GM19025 (cell line): ENCODE results near the gene NTM.
A peak's percentile ranks its signal among the peaks of the same experiment; 100 is the strongest.

Experiments used
- ATAC-seq: cut with Tn5 transposase; IDR thresholded peaks from one replicate; pipeline ENCODE4 v1.9.1; 2021; ENCODE audit warnings: mild to moderate bottlenecking, low read depth, moderate library complexity; ENCODE audit not compliant: unreplicated experiment

The NTM gene

GRCh38 chr11:131924457-131925201 is 554.2 kb downstream of the NTM start:
- peak; percentile 55 for ATAC-seq

DNA sequence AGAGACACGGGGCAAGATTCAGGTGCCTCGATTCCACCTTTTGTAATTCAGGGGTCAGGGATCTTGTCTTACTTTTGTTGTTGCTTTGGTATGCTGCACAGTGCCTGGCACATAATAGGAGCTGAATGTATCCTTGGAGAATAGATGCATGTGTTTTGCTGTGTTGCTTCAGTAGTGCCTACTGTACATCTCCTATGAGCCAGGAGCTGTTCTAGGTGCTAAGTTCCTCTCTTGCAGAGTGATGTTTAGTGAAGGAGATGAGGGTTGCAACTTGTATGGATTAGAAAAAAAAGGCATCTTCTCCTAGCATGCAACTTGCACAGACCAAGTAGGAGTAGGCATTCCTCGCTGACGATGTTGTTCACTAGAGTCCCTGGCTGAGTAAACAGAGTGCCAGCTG is 555.4 kb downstream of the NTM start:
- no peak for ATAC-seq

DNA sequence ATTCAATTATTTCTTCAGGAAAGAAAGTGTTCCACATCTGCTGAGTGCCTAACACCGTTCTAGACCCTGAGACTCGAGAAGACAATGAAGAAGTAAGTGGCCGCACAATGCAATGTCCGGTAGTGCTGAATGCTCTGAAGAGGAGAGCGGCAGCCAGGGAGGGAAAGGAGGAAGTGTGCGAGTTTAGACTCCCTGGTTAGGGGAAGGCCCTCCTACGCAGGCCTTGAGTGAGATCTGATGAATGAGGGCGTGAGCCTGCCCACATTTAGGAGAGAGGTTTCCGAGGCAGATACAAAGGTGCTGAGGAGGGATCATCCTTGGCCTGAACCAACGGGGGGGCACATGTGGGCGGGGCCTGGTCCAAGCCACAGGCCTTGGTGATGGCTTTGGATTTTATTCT is 558.6 kb downstream of the NTM start:
- ATAC-seq = no peak

DNA sequence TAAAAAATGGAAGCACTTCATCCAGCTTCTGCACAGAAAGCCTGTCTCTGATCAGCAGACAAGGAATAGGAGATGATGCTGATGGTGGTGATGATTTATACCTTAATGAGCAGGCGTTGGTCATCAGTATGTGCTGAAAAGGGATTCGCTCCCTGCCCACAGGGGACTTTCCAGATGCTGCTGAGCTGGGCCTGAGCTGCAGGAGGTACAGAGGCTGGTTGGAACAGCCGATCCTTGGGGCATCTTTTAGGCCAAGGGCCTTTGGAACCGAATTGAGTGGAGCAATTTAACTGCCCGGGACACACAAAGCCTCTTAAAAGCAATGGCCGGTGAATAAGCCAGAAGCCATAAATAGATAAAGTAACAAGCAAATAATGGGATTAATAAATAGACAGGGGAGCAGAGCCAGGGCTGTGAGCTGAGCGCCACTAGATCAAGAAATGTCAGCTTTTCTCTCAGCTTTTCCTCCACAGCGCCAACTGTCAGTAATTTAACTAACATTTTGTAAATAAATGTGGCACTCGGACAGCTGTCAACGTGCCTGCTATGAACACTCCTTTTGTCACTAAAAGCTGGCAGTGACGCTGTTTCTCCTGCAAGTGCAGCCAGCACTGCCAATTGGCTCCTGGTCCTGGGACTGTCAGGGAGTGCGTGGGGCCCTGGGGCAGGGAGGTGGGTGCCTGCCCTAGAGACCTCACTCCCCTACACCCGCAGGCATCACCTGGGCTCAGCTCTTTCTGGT is 562.3 kb downstream of the NTM start:
- no peak for ATAC-seq

DNA sequence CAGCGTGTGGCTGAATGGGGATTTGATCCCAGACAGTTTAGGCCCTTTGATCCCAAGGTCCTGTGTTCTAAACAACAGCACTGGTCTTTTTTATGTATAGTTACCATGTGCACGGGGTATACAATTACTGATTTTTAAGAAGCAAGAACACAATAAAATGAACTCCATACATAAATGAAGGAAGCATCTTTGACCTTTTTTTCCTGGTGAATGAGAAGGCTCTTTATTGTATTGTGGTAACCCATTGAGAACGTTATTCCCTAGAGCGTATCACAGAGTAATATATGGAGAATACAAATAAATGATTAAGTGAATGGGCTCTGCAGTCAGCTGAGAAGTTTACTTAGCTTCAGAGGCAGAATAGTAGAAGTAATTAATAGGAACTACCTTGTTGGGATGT is 563.6 kb downstream of the NTM start:
- no peak for ATAC-seq

- no peak for ATAC-seq
These were observed 567.9 kb downstream of the NTM start for GRCh38 chr11:131938351-131938751.

DNA sequence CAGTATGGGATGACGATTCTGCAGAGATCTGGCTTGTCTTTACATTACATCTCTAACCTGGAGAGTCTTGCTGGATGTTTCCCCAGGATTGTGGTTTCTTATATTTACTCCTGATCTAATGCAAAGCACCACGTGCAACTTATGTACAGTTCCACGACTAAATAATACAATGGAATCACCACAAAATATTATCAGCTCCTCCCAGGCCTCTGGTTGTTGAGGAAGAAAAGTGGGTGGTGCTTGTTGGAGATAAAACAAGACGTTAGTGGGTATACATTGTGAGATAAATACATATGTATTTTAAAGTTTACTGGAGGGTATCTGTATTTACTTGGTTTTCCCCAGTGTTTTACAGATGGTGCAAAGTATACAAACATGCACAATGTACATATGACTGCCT is 569.7 kb downstream of the NTM start:
- no peak for ATAC-seq

GRCh38 chr11:131942878-131943277 is 572.5 kb downstream of the NTM start:
- ATAC-seq = no peak

DNA sequence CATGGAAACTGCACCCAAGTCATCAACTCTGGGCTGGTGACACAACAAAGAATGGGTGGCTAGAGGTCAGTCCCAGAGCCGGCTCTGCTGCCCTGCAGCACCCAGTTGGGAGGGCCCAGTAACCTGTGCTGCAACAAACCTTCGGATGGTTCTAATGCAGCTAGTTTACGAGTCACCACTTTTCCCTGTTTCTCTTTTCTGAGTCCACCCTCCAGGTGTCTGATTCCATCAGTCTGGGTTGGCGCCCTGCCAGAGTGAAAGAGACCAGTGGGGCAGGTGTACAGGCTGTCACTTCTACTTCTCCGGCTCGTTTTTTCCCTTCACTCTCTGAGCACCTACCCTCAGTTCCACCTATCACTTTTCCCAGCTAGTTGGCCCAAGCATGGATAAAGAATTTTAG is 572.9 kb downstream of the NTM start:
- no peak for ATAC-seq

GRCh38 chr11:131944736-131945135 is 574.3 kb downstream of the NTM start:
- ATAC-seq = no peak

GRCh38 chr11:131945706-131946105 is 575.3 kb downstream of the NTM start:
- ATAC-seq = no peak

- no peak for ATAC-seq
These were observed 577.1 kb downstream of the NTM start for GRCh38 chr11:131947511-131947910.

- ATAC-seq = no peak
These were observed 580.7 kb downstream of the NTM start for GRCh38 chr11:131951121-131951520.

DNA sequence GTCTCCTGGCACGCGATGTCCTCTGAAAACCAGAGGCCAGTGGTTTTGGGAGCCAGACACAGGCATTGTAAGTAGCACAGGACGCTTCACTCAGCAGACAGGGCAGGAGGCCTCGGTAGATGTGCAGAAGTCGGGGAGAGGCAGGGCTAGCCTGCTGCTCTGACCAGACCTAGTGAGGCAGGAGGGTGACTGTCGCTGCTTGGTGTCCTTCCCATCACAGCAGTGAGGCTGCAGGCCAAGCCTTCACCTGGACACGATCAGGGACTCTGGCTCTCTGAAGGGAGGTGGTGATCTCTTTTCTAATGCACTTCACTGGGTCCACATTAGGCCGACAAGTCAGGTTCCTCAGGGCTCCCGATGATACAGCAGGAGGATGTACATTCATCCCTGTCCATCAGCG is 583.7 kb downstream of the NTM start:
- ATAC-seq = no peak

- ATAC-seq = no peak
These were observed 585.5 kb downstream of the NTM start for GRCh38 chr11:131955904-131956303.

GRCh38 chr11:131957201-131957600 is 586.8 kb downstream of the NTM start:
- ATAC-seq = no peak

- ATAC-seq = no peak
These were observed 587.5 kb downstream of the NTM start for GRCh38 chr11:131957875-131958274.

- ATAC-seq = no peak
These were observed 592.4 kb downstream of the NTM start for GRCh38 chr11:131962818-131963217.

DNA sequence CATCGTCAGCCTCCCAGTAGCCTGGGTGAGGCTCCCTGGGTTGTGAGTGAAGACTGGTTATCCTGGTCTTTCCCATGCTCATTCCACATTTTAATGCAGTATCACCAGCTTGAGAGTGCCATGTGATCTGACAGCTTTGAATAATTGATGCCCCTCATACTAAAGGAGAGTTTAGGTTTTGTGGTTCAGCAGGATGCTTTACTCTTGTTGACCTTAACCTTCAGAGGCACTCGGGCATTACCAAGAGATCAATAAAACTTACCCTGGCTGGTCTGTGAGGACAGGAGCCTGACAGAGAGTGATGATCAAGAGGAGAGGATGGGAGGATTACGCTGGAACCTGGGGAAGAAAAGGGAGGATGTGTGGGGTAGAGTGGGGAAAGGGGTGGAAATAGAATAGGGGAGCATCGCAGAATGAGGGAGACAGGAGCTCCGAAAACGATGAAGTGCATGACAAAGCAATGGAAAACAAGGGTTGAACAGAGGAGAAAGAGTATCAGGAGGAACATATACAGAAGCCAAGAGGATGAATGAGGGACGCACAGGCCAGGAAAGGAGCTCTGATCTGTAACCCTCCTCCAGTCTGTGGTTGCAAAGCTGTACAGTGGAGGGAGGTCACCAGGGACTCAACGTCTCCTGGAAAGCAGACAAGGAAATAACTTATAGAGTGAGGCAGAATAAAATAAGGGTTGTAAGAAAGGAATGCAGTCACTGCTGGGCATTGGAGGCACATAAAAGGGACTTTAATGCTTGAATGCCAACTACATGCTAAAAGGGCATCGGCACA is 594.5 kb downstream of the NTM start:
- no peak for ATAC-seq

- no peak for ATAC-seq
These were observed 595.1 kb downstream of the NTM start for GRCh38 chr11:131965504-131965903.

GRCh38 chr11:131966667-131967066 is 596.3 kb downstream of the NTM start:
- ATAC-seq = no peak
